Osteoblast (primary cell): ENCODE measurements around the gene HGS. TPM values are rescaled to one million over a fixed set of nuclear protein-coding genes. Genes with fewer than 3 reads are reported as not detected.

ENCODE experiments used
- DNase-seq: peaks from one replicate; pipeline ENCODE4 v3.0.0; 2011; ENCODE audit warnings: low spot score, mixed read lengths; ENCODE audit not compliant: insufficient read length; ENCODE audit errors: missing footprints
- H2AFZ ChIP-seq: 2 replicates; pipeline ENCODE4 v1.6.0; 2011; ENCODE audit warnings: mild to moderate bottlenecking, low read length
- H3K27ac ChIP-seq: 2 replicates; pipeline ENCODE4 v1.5.1; 2011; ENCODE audit warnings: mild to moderate bottlenecking, low read depth, low read length, moderate library complexity
- H3K27me3 ChIP-seq: 2 replicates; pipeline ENCODE4 v1.6.0; 2012; ENCODE audit warnings: mild to moderate bottlenecking, control low read depth, inconsistent platforms, low read length, moderate library complexity; ENCODE audit not compliant: insufficient read depth
- H3K36me3 ChIP-seq: 2 replicates; pipeline ENCODE4 v1.5.1; 2011; ENCODE audit warnings: mild to moderate bottlenecking, low read length, control low read depth, moderate library complexity; ENCODE audit not compliant: insufficient read depth
- H3K4me1 ChIP-seq: 2 replicates; pipeline ENCODE4 v1.5.1; 2011; ENCODE audit warnings: mild to moderate bottlenecking, low read length, control low read depth, moderate library complexity; ENCODE audit not compliant: insufficient read depth
- H3K4me2 ChIP-seq: 2 replicates; pipeline ENCODE4 v1.6.0; 2011; ENCODE audit warnings: mild to moderate bottlenecking, low read length; ENCODE audit not compliant: insufficient read depth
- H3K4me3 ChIP-seq: fragments of 200-600 bp; sonication (generic); 3 replicates; pipeline ENCODE4 v1.5.1; 2012; ENCODE audit warnings: mild to moderate bottlenecking, low read length, inconsistent platforms; ENCODE audit not compliant: insufficient read depth
- H3K79me2 ChIP-seq: 2 replicates; pipeline ENCODE4 v1.6.0; 2012; ENCODE audit warnings: mild to moderate bottlenecking, low read length, control low read depth, inconsistent platforms; ENCODE audit not compliant: insufficient read depth
- H3K9me3 ChIP-seq: 2 replicates; pipeline ENCODE4 v1.5.1; 2011; ENCODE audit warnings: low read depth, low read length, control low read depth
- H4K20me1 ChIP-seq: 2 replicates; pipeline ENCODE4 v1.6.0; 2012; ENCODE audit warnings: mild to moderate bottlenecking, low read length, control low read depth; ENCODE audit not compliant: insufficient read depth
- total RNA-seq: library from RNA; depleted of rRNA; stranded (reverse); fragments of >200 nt; gene quantifications from 2 replicates; pipeline ENCODE4 v1.2.3, GENCODE V29; 2012
- TF ChIP-seq, protein P1 (sequence below): IDR thresholded peaks from 2 replicates; pipeline ENCODE4 v1.5.1; 2011; ENCODE audit warnings: mild to moderate bottlenecking, low read depth, low read length, moderate library complexity; ENCODE audit errors: extremely low read depth

HGS gene
- total RNA-seq, 1 donor = 110 TPM

DNA sequence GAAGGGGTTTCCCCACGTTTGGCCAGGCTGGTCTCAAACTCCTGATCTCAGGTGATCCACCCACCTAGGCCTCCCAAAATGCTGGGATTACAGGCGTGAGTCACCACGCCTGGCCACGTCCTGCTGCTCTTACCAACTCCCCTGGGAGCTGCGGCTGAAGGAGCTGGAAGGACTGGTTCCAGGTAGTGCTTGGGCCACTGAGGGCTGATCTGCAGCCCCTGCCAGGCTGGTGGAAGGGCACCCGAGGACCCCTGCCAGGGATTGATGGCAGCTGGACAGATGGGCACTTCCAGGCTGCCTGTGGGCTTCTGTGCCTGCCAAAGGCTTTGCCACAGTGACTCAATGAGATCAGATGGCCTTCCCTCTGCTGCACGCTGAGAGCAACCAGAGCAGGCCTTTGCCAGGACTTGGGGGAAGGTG is 19.8 kb upstream of the HGS start:
- Histone ChIP-seq H2AFZ (no peak overlapping the region), H3K79me2 (peaks cover 32% of the 10 kb centered on the region), H3K9me3 (no peaks in the 10 kb centered on the region), H3K27ac (no peak overlapping the region), H3K36me3 (peaks cover 12% of the 10 kb centered on the region), H3K4me1 (peaks cover 13% of the 10 kb centered on the region), H4K20me1 (no peaks in the 10 kb centered on the region), H3K27me3 (no peaks in the 10 kb centered on the region), H3K4me3 (no peak overlapping the region), H3K4me2 (no peak overlapping the region)
- TF ChIP-seq, protein P1, sequence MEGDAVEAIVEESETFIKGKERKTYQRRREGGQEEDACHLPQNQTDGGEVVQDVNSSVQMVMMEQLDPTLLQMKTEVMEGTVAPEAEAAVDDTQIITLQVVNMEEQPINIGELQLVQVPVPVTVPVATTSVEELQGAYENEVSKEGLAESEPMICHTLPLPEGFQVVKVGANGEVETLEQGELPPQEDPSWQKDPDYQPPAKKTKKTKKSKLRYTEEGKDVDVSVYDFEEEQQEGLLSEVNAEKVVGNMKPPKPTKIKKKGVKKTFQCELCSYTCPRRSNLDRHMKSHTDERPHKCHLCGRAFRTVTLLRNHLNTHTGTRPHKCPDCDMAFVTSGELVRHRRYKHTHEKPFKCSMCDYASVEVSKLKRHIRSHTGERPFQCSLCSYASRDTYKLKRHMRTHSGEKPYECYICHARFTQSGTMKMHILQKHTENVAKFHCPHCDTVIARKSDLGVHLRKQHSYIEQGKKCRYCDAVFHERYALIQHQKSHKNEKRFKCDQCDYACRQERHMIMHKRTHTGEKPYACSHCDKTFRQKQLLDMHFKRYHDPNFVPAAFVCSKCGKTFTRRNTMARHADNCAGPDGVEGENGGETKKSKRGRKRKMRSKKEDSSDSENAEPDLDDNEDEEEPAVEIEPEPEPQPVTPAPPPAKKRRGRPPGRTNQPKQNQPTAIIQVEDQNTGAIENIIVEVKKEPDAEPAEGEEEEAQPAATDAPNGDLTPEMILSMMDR = no peak
- peak; percentile 71 for DNase-seq

DNA sequence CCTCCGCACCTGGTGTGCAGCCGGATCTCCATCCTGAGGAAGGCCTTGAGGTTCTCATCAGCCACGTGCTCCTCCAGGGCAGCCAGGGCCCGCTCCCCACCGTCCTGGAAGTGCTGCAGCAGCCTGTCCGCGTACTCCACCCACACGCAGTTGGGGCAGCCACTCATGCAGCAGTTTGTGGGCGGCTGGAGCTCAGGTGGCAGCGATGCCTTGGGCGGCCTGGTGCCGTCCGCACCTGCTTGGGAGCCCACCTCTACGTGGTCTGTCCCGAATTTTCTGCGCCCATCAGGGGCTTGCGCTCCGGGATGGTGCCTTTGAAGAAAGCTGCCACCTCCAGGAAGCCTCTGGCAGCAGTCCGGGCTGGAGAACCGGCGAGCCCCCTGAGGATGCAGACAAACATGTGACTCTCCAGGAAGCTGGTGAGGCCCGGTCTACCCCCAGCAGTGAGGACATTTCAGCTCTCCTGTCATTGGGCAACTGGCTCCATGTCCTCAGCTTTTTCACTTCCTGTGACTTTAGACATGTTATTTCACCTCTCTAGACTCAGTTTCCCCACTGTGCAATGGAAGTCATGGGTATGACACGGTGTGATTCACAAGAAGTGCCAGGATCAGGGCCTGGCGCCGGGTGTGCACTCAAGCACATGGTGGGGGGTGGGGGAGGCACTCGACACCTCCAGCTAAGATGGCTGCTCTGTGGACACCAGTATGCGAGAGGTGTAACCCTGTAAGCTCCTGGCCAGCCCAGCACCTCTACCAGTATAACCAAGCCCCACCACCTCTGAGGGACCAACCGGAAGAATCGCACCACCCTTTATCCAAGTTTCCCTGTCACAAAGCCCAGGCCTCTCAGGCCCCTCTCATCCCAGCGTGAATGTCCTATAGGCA is 18.4 kb upstream of the HGS start:
- Histone ChIP-seq H4K20me1 (no peaks in the 10 kb centered on the region), H3K27me3 (no peaks in the 10 kb centered on the region), H3K27ac (peak overlapping the region; percentile 74), H3K4me1 (peaks cover 13% of the 10 kb centered on the region), H2AFZ (peak overlapping the region; percentile 90), H3K9me3 (no peaks in the 10 kb centered on the region), H3K4me3 (peak overlapping the region; percentile 89), H3K36me3 (peaks cover 16% of the 10 kb centered on the region), H3K4me2 (peak overlapping the region; percentile 98), H3K79me2 (peaks cover 35% of the 10 kb centered on the region)
- peak; percentile 89 for DNase-seq
- TF ChIP-seq, protein P1 = no peak

DNA sequence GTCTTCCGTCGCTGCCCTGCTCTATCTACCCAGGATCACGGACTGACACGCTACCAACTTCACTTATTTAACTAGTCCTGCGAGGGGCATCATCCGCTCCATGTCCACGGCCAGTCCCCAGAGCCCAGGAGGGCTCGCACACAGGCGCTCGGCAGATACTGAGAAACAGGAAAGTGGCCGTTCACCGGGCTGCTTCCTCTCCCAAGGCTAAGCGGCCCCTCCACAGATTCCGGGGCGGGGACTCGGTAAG is 17.8 kb upstream of the HGS start:
- peak overlapping the region; percentile 74 for H3K27ac ChIP-seq
- peak overlapping the region; percentile 98 for H3K4me2 ChIP-seq
- no peaks in the 10 kb centered on the region for H3K9me3 ChIP-seq
- H3K36me3 ChIP-seq = peaks cover 16% of the 10 kb centered on the region
- peak overlapping the region; percentile 89 for H3K4me3 ChIP-seq
- peak; percentile 90 for DNase-seq
- H3K4me1 ChIP-seq = peaks cover 13% of the 10 kb centered on the region
- H2AFZ ChIP-seq = peak overlapping the region; percentile 90
- H3K27me3 ChIP-seq = no peaks in the 10 kb centered on the region
- TF ChIP-seq, protein P1 = no peak
- H4K20me1 ChIP-seq = no peaks in the 10 kb centered on the region
- peaks cover 35% of the 10 kb centered on the region for H3K79me2 ChIP-seq

DNA sequence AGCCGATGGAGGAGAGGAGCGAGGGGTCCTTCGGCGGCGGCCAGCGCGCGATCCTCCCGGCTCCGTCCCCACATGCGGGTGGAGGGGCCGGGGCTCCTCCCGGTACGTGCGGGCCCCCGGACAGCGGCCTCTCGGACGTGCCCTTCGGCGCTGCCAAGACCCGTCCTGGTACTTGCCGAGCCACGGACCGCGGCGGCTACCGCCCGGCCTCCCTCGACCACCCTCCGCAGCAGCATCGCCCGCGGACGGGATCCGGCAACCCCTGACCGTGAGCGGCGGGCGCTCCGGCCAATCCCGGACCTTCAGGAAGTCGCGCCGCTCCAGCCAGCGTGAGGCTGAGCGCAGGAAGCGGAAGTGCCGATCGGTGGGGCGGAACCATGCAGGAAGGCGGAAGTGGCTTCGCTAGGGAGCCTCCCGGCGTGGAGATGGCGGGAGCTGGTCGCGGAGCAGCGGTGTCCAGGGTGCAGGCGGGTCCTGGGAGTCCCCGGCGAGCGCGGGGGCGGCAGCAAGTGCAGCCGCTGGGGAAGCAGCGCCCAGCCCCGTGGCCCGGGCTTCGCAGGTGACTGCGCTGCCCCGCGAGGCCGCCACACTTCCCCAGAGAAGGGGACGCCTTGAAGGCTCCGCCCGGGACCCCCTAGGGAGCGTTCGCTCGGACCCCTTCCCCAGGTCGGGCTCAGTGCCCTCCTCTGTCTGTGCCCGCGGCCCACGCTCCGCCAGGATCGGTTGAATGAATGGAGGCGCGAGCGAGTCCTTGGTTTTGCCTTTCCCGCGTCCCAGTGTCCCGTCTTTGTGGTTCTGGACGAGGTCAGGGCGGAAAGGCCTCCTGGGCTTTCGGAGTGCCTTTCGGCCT is 17.2 kb upstream of the HGS start, which contains the start of the genes CCDC137 and OXLD1:
Gene CCDC137 (plus strand): TSS at position 396 of the 850 bp plus-strand sequence. CDS start 30 bp downstream, at position 426.
Gene OXLD1 (minus strand): TSS at position 264 of the 850 bp plus-strand sequence. CDS start 28 bp downstream, at position 236.
- Histone ChIP-seq H3K36me3 (peaks cover 20% of the 10 kb centered on the region), H3K4me1 (peaks cover 13% of the 10 kb centered on the region), H3K79me2 (peaks cover 35% of the 10 kb centered on the region), H3K4me3 (peak within 1 kb of the TSS; percentile 89), H3K27ac (peak within 1 kb of the TSS; percentile 74), H2AFZ (peak within 1 kb of the TSS; percentile 90), H3K27me3 (no peaks in the 10 kb centered on the region), H3K4me2 (peak within 1 kb of the TSS; percentile 98), H3K9me3 (no peaks in the 10 kb centered on the region), H4K20me1 (no peaks in the 10 kb centered on the region)
- peak; percentile 100 for DNase-seq
- TF ChIP-seq, protein P1 = no peak
